SK-N-SH treated with all-trans-retinoic acid at 6 μM for 48 hours (cell line): ENCODE measurements around the gene INO80B.

ENCODE experiments used
- CSRNP3 ChIP-seq: fragments of 250-450 bp; sonication (Bioruptor Pico); IDR thresholded peaks from 2 replicates; pipeline ENCODE4 v1.5.1; 2021; ENCODE audit warnings: mild to moderate bottlenecking, moderate library complexity
- PATZ1 ChIP-seq: fragments of 250-450 bp; sonication (Bioruptor Pico); IDR thresholded peaks from 2 replicates; pipeline ENCODE4 v1.8.0; 2020; ENCODE audit warnings: mild to moderate bottlenecking, moderate library complexity, borderline replicate concordance
- PPARA ChIP-seq: fragments of 250-450 bp; sonication (Bioruptor Pico); IDR thresholded peaks from 2 replicates; pipeline ENCODE4 v1.5.0; 2020; ENCODE audit warnings: mild to moderate bottlenecking, borderline replicate concordance
- SNAI2 ChIP-seq: fragments of 250-450 bp; sonication (Bioruptor Pico); IDR thresholded peaks from 2 replicates; pipeline ENCODE4 v1.5.0; 2020; ENCODE audit warnings: mild to moderate bottlenecking, moderate library complexity
- TCF4 ChIP-seq: fragments of 250-450 bp; sonication (Bioruptor Pico); IDR thresholded peaks from 2 replicates; pipeline ENCODE4 v1.8.0; 2021; ENCODE audit warnings: mild to moderate bottlenecking, moderate library complexity, borderline replicate concordance
- TOX ChIP-seq: fragments of 250-450 bp; sonication (Bioruptor Pico); IDR thresholded peaks from 2 replicates; pipeline ENCODE4 v1.8.0; 2021; ENCODE audit warnings: mild to moderate bottlenecking, moderate library complexity, borderline replicate concordance
- ZC3H10 ChIP-seq: fragments of 250-450 bp; sonication (Bioruptor Pico); IDR thresholded peaks from 2 replicates; pipeline ENCODE4 v1.5.1; 2021; ENCODE audit warnings: mild to moderate bottlenecking, moderate library complexity
- ZFP30 ChIP-seq: fragments of 450-650 bp; formaldehyde crosslinking; IDR thresholded peaks from 2 replicates; pipeline ENCODE4 v1.5.0; 2022; ENCODE audit warnings: mild to moderate bottlenecking, moderate library complexity
- ZNF565 ChIP-seq: fragments of 450-650 bp; formaldehyde crosslinking; conservative IDR thresholded peaks from 2 replicates; pipeline ENCODE4 v1.5.0; 2020; ENCODE audit warnings: low read depth, mild to moderate bottlenecking, moderate library complexity
- ZNF8 ChIP-seq: fragments of 450-650 bp; formaldehyde crosslinking; IDR thresholded peaks from 2 replicates; pipeline ENCODE4 v1.5.0; 2020; ENCODE audit warnings: mild to moderate bottlenecking, moderate library complexity
- TF ChIP-seq, protein P1 (sequence below): fragments of 250-450 bp; sonication (Bioruptor Pico); IDR thresholded peaks from 2 replicates; pipeline ENCODE4 v1.5.1; 2020; ENCODE audit warnings: low read depth, mild to moderate bottlenecking, moderate library complexity

DNA sequence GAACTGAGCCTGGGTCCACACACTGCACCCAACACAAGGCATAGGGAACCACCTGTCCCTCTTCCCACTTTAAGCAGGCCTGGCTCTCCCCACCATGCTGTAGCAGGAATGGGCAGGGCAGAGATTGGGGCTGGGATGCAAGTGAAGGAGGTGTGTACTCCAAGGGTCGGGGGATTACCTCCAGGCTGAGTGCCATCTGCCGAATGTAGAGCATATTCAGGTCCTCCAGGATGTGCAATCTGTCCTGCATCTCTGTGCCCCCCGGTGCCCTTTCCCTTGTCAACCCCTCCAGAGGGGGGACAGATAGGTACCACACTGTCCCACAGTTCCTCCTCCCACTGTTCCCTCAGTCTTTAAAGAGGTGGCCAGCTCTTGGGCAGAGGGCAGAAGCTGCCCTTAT, 15.5 kb upstream of the INO80B start:
- TF ChIP-seq SNAI2 (CRISPR knock-in tag) (no peak), ZNF8 (CRISPR knock-in tag) (no peak), PATZ1 (CRISPR knock-in tag) (no peak), CSRNP3 (CRISPR knock-in tag) (no peak), ZNF565 (CRISPR knock-in tag) (no peak), PPARA (CRISPR knock-in tag) (no peak), TCF4 (CRISPR knock-in tag) (no peak), ZFP30 (CRISPR knock-in tag) (no peak), ZC3H10 (CRISPR knock-in tag) (no peak), TOX (CRISPR knock-in tag) (no peak)
- TF ChIP-seq, protein P1, sequence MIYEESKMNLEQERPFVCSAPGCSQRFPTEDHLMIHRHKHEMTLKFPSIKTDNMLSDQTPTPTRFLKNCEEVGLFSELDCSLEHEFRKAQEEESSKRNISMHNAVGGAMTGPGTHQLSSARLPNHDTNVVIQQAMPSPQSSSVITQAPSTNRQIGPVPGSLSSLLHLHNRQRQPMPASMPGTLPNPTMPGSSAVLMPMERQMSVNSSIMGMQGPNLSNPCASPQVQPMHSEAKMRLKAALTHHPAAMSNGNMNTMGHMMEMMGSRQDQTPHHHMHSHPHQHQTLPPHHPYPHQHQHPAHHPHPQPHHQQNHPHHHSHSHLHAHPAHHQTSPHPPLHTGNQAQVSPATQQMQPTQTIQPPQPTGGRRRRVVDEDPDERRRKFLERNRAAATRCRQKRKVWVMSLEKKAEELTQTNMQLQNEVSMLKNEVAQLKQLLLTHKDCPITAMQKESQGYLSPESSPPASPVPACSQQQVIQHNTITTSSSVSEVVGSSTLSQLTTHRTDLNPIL (CRISPR knock-in tag), result no peak
